Measurements from ENCODE around the gene WDR82. TPM values are rescaled to one million over a fixed set of nuclear protein-coding genes. Genes with fewer than 3 reads are reported as not detected.

WDR82 gene
- total and polyA plus RNA-seq, 2 donors from 2014 or later: 20.9 to 75.8 TPM

DNA sequence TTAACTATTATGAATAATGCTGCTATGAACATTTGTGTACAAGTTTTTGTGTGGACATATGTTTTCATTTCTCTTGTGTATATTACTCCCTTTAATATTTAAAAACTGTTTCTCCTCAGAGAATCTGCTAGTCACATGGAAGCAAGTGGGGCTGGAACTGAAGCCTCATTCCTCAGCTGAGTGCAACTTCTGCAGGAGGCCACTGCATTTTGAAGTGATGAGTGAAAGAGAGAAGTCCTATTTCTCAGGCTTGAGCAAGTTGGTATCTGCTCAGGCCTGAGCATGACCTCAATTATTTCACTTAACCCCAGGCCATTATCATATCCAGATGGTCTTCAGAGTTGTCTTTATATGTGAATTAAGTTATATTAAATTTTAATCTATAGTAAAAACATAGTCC lies 64.5 kb downstream of the WDR82 start:
- Histone ChIP-seq H3K9ac (ENCODE audit: low read length in 3 of 3) (no peak overlapping the region), H3K36me3 (ENCODE audit: control insufficient read depth in 2 of 3, insufficient read depth in 3 of 3, low read length in 3 of 3) (peaks cover 5 to 58% (median 49%) of the 10 kb centered on the region in 3 donors), H3K4me1 (ENCODE audit: control insufficient read depth in 2 of 3, insufficient read depth in 2 of 3, low read depth in 1 of 3, low read length in 3 of 3) (peaks cover 0 to 19% (median 0%) of the 10 kb centered on the region in 3 donors), H3K9me3 (ENCODE audit: control insufficient read depth in 2 of 3, insufficient read depth in 1 of 3, low read length in 3 of 3) (no peaks in the 10 kb centered on the region), H3K27me3 (ENCODE audit: control insufficient read depth, insufficient read depth, low read length) (no peaks in the 10 kb centered on the region), H3K4me3 (ENCODE audit: low read length in 3 of 3) (no peak overlapping the region), H3K27ac (ENCODE audit: low read depth in 2 of 2, low read length in 2 of 2) (no peak overlapping the region)
- TF ChIP-seq, protein P1, sequence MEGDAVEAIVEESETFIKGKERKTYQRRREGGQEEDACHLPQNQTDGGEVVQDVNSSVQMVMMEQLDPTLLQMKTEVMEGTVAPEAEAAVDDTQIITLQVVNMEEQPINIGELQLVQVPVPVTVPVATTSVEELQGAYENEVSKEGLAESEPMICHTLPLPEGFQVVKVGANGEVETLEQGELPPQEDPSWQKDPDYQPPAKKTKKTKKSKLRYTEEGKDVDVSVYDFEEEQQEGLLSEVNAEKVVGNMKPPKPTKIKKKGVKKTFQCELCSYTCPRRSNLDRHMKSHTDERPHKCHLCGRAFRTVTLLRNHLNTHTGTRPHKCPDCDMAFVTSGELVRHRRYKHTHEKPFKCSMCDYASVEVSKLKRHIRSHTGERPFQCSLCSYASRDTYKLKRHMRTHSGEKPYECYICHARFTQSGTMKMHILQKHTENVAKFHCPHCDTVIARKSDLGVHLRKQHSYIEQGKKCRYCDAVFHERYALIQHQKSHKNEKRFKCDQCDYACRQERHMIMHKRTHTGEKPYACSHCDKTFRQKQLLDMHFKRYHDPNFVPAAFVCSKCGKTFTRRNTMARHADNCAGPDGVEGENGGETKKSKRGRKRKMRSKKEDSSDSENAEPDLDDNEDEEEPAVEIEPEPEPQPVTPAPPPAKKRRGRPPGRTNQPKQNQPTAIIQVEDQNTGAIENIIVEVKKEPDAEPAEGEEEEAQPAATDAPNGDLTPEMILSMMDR (IDR thresholded peaks at IDR 0.05; ENCODE audit: borderline replicate concordance, extremely low read depth, insufficient read depth): no peak
- DNase-seq (no peak), FAIRE-seq (no peak)
- intact Hi-C loops (cut with DNase I): no loop called here

DNA sequence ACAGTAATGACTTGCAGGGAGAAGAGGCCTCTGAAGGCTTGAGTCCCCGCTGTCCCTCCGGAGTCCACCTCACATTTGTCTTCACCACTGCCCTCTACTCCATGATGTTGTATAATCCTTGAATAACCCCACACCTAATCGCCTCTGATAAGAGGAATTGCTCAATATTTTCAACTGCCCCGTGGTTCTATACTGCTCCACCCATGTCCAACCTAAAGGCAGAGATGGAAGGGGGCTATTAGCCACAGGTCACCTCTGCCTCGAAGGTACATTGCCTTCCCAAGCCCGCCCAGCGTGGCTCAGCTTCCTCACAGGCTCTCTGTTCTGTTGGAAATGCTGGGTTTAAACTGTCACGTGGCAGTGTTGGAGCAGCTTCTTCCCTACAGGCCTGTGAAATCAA lies 65.4 kb downstream of the WDR82 start:
- Histone ChIP-seq H3K4me3 (ENCODE audit: low read length in 3 of 3) (no peak overlapping the region), H3K9ac (ENCODE audit: low read length in 3 of 3) (no peak overlapping the region), H3K9me3 (ENCODE audit: control insufficient read depth in 2 of 3, insufficient read depth in 1 of 3, low read length in 3 of 3) (no peaks in the 10 kb centered on the region), H3K27ac (ENCODE audit: low read depth in 2 of 2, low read length in 2 of 2) (no peak overlapping the region), H3K27me3 (ENCODE audit: control insufficient read depth, insufficient read depth, low read length) (no peaks in the 10 kb centered on the region), H3K4me1 (ENCODE audit: control insufficient read depth in 2 of 3, insufficient read depth in 2 of 3, low read depth in 1 of 3, low read length in 3 of 3) (peaks cover 0 to 12% (median 0%) of the 10 kb centered on the region in 3 donors), H3K36me3 (ENCODE audit: control insufficient read depth in 2 of 3, insufficient read depth in 3 of 3, low read length in 3 of 3) (peaks cover 12 to 67% (median 57%) of the 10 kb centered on the region in 3 donors)
- intact Hi-C loops (cut with DNase I): no loop called here
- DNase-seq (no peak), FAIRE-seq (no peak)
- TF ChIP-seq, protein P1 (IDR thresholded peaks at IDR 0.05; ENCODE audit: borderline replicate concordance, extremely low read depth, insufficient read depth): no peak

DNA sequence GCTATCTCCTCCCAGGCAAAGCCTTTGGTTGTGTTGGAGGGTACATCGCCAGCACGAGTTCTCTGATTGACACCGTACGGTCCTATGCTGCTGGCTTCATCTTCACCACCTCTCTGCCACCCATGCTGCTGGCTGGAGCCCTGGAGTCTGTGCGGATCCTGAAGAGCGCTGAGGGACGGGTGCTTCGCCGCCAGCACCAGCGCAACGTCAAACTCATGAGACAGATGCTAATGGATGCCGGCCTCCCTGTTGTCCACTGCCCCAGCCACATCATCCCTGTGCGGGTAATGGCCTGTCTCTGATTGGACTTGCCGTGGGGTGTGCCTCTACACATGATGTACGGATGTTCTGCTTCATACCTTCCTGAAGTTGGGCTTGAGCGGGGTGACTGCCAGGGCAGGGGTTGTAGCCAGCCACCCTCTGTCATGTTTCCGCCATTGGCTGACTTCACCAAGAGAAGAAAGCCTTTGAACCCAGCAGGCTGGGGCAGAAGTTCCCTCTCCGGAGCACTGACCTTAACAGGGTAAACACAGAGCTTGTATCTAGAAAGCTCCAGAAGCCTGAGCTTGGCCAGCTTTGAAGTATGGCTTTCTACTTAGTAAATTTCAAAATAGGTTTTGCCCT lies 67.1 kb downstream of the WDR82 start:
- Histone ChIP-seq H3K4me1 (ENCODE audit: control insufficient read depth in 2 of 3, insufficient read depth in 2 of 3, low read depth in 1 of 3, low read length in 3 of 3) (peaks cover 0 to under 1% (median 0%) of the 10 kb centered on the region in 3 donors), H3K4me3 (ENCODE audit: low read length in 3 of 3) (no peak overlapping the region), H3K36me3 (ENCODE audit: control insufficient read depth in 2 of 3, insufficient read depth in 3 of 3, low read length in 3 of 3) (peaks cover 17 to 77% (median 64%) of the 10 kb centered on the region in 3 donors), H3K27me3 (ENCODE audit: control insufficient read depth, insufficient read depth, low read length) (no peaks in the 10 kb centered on the region), H3K9me3 (ENCODE audit: control insufficient read depth in 2 of 3, insufficient read depth in 1 of 3, low read length in 3 of 3) (no peaks in the 10 kb centered on the region), H3K9ac (ENCODE audit: low read length in 3 of 3) (no peak overlapping the region), H3K27ac (ENCODE audit: low read depth in 2 of 2, low read length in 2 of 2) (no peak overlapping the region)
- FAIRE-seq (no peak), DNase-seq (no peak)
- TF ChIP-seq, protein P1 (IDR thresholded peaks at IDR 0.05; ENCODE audit: borderline replicate concordance, extremely low read depth, insufficient read depth): no peak
- intact Hi-C loops (cut with DNase I): no loop called here

All from kidney (tissue), 14 donors.